Measurements from ENCODE around the gene CCDC15.

GRCh38 chr11:125036933-125037332 is 82.9 kb downstream of the CCDC15 start:
- TF ChIP-seq NANOG (IDR thresholded peaks at IDR 0.05; ENCODE audit: borderline replicate concordance) (no peak), CTCF (conservative IDR thresholded peaks at IDR 0.05; ENCODE audit: low read depth in 2 of 2) (no peak)
